GM21381 (cell line): Measurements from ENCODE around the gene ELMO1.

Experiments
- ATAC-seq: cut with Tn5 transposase; IDR thresholded peaks from one replicate; pipeline ENCODE4 v1.9.1; 2021; ENCODE audit warnings: mild to moderate bottlenecking, moderate library complexity; ENCODE audit not compliant: unreplicated experiment

Gene ELMO1

DNA sequence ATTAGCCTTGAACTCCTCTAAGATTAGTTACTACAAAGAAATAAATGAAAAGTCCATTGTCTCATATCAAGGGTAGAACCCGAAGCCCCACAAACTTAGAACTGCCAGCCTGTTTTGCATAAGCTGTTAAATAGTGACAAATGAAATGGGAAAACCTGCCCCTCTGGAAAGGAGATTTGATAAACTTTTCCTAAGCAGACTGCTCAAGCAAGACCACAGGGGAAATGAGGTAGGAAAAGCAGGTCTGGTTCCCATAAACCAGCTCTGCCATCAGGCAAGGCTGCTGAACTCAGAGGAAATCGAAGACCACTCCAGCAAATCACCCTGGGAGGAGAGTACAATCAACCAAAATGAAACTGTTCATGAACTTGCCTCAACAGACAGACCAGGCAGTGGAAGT lies 542.8 kb downstream of the ELMO1 start:
- no peak for ATAC-seq

- no peak for ATAC-seq
Measured at GRCh38 chr7:36904802-36905201, 543.9 kb downstream of the ELMO1 start.

DNA sequence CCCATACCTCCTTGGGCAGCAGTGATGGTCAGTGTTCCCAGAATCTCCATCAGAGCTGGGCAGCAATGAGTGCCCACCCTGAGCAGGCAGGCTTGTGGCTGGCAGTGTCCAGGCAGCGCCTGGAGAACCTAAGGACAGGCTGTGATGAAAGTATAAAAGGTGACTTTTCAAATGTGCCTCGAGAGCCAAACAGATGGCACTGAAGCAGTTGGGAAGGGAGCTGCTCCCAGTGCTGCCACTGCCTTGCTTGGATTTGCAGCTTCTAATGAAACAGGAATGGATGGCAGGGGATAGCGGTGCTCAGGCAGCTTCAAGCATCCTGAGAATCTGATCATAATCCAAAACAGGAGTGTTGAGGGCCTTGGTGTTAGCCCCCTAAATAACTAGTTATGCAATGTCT lies 544.6 kb downstream of the ELMO1 start:
- no peak for ATAC-seq

DNA sequence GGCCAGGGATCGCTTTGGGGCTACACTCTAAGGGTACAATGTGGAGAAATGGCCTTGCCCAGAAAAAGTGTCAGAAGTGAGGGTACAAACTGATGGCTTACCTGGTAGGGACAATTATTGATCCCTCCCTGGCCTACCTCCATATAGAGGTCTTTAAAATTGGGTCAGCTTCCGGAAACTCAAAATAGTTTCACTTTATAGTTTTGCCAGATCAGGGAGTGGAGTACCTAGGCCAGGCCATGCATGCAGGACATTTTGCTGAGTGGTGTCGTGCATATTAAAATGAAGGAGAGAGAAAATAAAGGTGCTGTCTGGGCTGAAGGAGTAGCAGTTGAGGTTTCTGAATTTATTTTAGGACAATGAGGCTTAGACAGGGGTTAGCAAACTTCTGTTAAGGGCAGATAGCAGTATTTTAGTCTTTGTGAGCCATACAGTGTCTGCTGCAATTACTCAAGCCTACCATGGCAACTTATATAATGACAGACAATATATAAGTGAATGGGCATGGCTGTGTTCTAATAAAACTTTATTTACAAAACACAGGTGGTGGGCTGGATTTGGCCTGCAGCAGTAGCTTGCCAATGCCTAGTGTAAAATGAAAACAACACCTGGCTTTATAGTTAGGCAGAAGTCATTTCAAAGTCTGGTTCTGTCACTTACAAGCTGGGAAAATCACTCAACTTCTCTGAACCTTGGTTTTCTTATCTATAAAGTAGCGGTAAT lies 547.5 kb downstream of the ELMO1 start:
- ATAC-seq = no peak

GRCh38 chr7:36898186-36898585 lies 550.5 kb downstream of the ELMO1 start:
- ATAC-seq = no peak

DNA sequence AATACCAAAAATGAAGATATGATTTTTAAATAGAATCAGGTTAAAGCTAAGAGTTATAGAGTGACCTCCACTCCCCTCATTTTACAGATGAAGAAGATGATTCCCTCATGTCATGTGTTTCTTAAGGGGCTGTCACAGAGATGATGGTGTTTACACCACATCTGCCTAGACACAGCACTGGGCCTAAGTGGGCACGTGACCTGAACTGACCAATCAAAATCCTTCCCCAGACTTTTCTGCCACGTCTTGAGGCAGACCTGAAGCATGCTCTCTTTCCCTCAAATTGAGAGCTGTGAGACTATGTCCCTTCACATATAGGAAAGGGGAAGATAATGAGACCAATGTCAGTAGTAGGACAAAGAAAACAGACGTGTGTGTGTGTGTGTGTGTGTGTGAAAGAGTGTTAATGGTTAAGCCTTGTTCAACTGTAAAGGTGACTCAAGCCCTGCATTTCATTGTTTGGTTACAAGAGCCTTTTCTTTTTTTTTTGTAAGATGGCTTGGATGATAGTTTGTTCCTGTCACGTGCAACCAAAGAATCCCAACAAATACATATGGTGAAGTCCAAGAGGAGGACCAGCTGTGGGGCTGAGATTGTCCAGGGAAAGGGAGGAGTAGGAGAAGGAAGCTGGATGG lies 551.6 kb downstream of the ELMO1 start:
- ATAC-seq = no peak

DNA sequence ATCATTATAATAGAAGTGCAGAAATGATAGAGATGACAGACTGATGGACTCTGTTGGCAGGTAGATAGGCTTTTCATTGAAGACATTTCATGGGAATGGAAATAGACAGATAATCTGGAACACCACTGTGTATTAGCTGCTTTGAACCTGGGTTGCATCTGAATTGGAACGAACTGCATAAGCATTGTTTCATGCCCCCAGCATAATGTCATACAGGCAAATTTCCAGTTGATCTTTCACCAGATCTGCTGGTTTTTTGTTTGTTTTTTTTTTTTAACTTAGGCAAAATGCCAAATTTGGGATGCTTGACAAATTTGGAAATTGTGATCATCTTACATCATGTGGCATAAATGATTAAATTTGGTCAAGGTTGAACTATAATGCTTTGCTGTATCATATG lies 552.2 kb downstream of the ELMO1 start:
- no peak for ATAC-seq

- ATAC-seq = no peak
Measured at GRCh38 chr7:36895192-36895591, 553.5 kb downstream of the ELMO1 start.

- no peak for ATAC-seq
Measured at GRCh38 chr7:36894190-36894589, 554.5 kb downstream of the ELMO1 start.

GRCh38 chr7:36889182-36889581 lies 559.5 kb downstream of the ELMO1 start:
- no peak for ATAC-seq

DNA sequence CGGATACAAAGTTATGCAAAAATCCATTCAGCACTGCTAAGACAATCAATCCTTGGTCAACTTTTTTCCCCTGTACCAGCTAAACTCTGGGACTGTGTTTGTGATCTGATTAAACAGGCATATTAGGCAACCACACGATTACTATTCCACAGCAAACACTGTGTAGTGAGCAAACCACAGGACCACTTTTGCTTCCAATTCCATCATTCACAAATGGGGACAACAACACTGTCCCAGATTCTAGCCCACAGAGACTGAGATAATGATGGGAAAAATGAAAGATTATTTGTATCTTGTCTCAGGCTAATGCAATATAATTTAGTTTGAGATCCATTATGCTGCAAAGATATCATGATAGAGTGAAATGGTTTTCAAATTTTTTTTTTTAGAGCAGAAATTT lies 560.7 kb downstream of the ELMO1 start:
- ATAC-seq = no peak

DNA sequence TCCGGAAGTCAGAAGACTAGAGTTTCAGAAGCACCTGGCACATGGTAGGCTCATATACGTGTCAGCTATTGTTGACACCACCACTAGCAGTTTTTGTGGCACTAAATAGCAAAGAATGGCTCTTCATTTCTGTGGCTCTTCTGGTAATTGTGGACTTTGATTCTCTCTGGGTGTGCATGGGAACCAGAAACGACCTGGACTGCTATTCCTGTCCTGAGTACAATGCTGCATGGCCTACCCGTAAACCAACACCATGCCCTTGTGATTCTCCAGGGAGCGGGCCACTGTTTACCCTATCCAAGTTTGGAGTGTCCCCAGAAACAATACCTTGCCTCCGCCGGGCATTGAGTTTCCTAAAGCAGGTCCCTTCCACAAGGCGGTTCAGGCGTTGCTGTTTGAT lies 561.4 kb downstream of the ELMO1 start:
- no peak for ATAC-seq

GRCh38 chr7:36884910-36885309 lies 563.8 kb downstream of the ELMO1 start:
- no peak for ATAC-seq

- ATAC-seq = no peak
Measured at GRCh38 chr7:36884351-36884750, 564.3 kb downstream of the ELMO1 start.

DNA sequence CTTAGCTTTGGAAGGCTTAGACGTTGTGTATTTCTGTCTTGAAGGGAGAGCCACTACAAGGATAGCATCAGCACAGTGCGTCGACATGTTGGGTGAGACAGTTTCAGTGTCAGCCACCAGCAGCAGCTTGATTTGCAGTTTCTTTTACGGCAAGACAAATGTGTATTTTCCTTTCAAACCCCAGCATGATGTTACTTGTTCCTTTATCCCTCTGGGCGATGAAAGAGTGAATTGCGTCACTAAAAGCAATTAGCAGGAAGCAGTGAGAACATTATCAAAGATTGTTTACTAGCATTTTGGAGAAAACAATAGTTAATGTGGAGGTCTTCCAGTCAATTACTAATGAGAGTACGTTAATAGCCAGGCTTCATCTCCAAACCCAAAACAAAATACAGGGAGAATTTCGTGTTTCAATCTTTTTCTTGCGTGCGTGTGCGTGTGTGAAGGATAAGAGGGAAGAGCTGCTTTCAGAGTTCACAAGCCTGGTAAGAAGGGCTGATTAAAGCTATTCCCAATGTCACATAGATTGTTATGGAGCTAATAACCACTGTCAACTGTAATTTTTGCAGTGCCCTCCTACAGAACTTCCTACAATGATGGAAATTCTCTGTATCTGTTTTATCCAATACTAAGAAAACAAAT lies 567.3 kb downstream of the ELMO1 start:
- no peak for ATAC-seq

DNA sequence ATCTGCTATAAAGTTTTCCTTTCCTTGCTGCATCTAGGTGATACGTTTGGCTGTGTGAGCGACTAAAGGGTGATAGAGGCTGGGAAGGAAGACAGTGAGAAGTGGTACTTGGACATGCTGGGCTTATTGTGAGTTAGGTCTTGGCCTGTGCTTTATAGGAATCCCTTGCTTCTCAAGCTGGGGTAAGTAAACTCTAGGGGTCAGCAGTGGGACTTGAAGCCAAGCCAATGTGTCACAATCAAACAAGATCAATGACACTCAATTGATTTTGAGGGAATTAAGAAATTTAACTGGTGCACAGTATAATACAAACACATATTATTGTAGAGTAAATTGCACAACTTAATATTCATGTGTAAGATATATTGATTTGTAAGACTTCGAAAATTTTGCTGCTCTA lies 568.6 kb downstream of the ELMO1 start:
- no peak for ATAC-seq

DNA sequence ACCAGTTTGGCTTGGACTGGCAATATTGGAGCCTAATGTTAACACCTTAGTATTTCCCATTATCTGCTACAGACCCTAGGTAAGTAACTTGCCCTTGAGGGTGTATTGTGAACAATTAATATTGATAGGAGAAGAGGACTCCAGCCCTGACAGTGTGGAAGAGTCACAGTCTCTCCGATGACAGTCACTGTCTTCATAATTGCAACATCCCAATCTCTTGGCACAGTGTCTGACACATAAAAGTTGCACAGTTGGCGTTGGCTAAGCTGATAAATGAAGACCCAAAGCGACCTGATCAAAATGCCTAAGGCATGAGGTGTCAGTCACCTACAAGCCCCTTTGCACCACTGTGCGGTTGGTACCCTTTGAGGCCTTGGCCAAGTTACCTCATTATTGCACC lies 569.6 kb downstream of the ELMO1 start:
- no peak for ATAC-seq

DNA sequence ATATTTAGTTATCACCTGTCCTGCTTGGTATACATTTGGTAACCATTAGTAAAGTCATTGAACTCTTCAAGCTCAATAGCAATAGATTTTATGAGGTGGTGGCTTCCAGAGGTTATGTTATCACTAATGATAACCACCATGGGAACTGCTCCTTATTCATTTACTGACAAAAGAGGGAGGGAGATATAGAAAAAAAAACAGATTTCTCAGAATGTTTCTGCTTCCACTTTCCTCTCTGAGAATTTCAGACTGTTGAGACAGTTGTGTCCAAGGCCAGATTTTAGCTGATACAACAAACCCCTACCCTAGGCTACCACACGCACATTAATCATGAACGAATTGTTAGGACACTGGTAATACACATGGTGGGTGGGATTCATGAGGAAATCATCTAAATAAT lies 570.4 kb downstream of the ELMO1 start:
- no peak for ATAC-seq

DNA sequence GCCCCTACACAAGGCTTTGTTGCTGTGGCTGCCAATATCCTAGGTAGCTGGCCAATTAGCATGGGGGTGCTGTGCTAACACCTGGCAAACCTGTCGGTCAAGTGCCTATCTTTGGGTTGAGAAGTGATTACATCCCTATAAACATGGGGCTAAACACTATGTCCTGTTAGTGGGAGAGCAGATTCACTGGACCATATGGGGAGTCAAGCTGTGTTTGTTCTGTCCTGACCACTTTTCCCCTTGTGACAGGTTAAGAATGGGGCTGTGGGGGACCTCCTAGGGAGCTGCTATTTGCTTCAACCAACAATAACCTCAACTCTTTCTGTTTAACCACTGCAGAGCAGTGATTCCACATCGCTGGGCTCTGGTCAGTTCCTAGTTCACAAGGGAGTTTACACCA lies 572.9 kb downstream of the ELMO1 start:
- ATAC-seq = no peak

GRCh38 chr7:36874041-36874440 lies 574.6 kb downstream of the ELMO1 start:
- ATAC-seq = no peak

DNA sequence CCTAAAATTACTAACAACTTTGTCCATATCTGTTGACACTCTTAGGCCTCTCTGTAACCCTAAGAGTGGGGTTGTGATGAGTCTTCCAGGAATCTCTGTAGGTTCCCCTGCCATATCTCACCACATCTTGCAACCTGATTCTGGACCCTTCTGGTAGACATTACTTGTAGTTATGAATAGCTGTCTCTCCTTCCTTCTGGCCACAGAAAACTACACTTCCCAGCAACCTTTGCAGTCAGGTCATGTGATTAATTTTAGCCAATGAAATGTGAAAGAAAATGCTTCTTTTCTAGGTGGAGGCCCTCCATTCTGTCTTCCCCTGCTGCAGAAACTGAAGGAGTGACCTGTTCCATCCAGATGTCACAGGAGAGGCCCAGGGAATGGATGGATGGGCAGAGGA lies 576.8 kb downstream of the ELMO1 start:
- ATAC-seq = no peak

DNA sequence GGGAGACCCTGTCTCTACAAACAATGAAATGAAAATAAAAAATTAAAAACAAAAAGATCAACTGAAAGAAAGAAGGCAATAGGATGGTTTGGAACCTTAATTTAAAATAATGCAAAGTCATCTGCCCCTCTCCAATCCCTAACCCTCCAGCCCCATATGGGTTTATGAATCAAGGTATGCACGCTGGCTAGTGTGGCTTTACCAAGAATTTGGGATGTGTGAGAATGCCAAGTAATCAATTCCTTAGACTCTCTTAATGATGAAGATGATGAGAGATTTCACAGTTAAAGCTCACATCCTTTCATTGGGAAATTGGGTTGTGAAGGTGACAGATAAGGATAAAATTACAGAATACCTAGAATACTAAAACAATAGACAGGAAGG lies 577.3 kb downstream of the ELMO1 start:
- no peak for ATAC-seq
